Stimulated activated CD4-positive, alpha-beta T cell treated with anti-CD3 and anti-CD28 coated beads, TNF-alpha, amount 100 ng/mL, for 1 hour (primary cell): ENCODE measurements around the gene TOMM7.
"Not testable (repeated sequence)": the region's sequence is repeated elsewhere in the genome, so short reads cannot be mapped to it uniquely, and the experiment has no call there.

Source experiments
- DNase-seq, 3 donors: peaks; one replicate each; pipeline ENCODE4 v3.0.0-alpha.2; 2020; ENCODE audit warnings: low read depth in 3 of 3, low spot score in 1 of 3

Gene TOMM7

GRCh38 chr7:22787951-22788350, 34.7 kb downstream of the TOMM7 start:
- DNase-seq: no peak

GRCh38 chr7:22786290-22786932, 36.2 kb downstream of the TOMM7 start:
- DNase-seq: no peak

GRCh38 chr7:22784346-22784745, 38.3 kb downstream of the TOMM7 start:
- no peak for DNase-seq

- no peak for DNase-seq
Observed at GRCh38 chr7:22783421-22783820, 39.2 kb downstream of the TOMM7 start.

- peak; percentile 31 to 63 (median 38) for DNase-seq
Observed at GRCh38 chr7:22782616-22783232, 39.9 kb downstream of the TOMM7 start.

- no peak for DNase-seq
Observed at GRCh38 chr7:22781230-22781711, 41.4 kb downstream of the TOMM7 start.

- DNase-seq: not testable (repeated sequence)
Observed at GRCh38 chr7:22779730-22780323, 42.8 kb downstream of the TOMM7 start.

- DNase-seq: no peak
Observed at GRCh38 chr7:22776964-22777363, 45.7 kb downstream of the TOMM7 start.

GRCh38 chr7:22772885-22773284, 49.8 kb downstream of the TOMM7 start:
- no peak for DNase-seq

GRCh38 chr7:22771872-22772228, 50.8 kb downstream of the TOMM7 start:
- DNase-seq: no peak

- DNase-seq: no peak
Observed at GRCh38 chr7:22771194-22771871, 51.3 kb downstream of the TOMM7 start.

- no peak for DNase-seq
Observed at GRCh38 chr7:22765609-22766008, 57.0 kb downstream of the TOMM7 start.
